Left lung (tissue), 14 donors: ENCODE results near the gene MZT2B. TPM values are rescaled to one million over a fixed set of nuclear protein-coding genes. Genes with fewer than 3 reads are reported as not detected.
"Not testable (repeated sequence)": the region's sequence is repeated elsewhere in the genome, so short reads cannot be mapped to it uniquely, and the experiment has no call there.

Source experiments
- ATAC-seq: fragments of 200-7000 bp; cut with Tn5 transposase; one replicate; pipeline ENCODE4 v1.9.1; 2020; ENCODE audit warnings: moderate library complexity
- DNase-seq, 4 donors: peaks; one replicate each; pipeline ENCODE4 v3.0.0-alpha.2; 2013 to 2020
- H3K27ac ChIP-seq, 2 donors: fragments of 200-600 bp; sonication (generic) in 1 of 2; one replicate each; pipeline versions ENCODE4 v1.5.0 to v1.8.0; 2020 to 2021
- H3K27me3 ChIP-seq, 2 donors: fragments of 200-600 bp; sonication (generic) in 1 of 2; one replicate each; pipeline versions ENCODE4 v1.5.0 to v1.8.0; 2020 to 2021
- H3K36me3 ChIP-seq, 2 donors: fragments of 200-600 bp; sonication (generic) in 1 of 2; one replicate each; pipeline versions ENCODE4 v1.5.0 to v1.8.0; 2020 to 2021
- H3K4me1 ChIP-seq, 2 donors: fragments of 200-600 bp; one replicate each; pipeline ENCODE4 v1.8.0; 2021
- H3K4me3 ChIP-seq, 2 donors: fragments of 200-600 bp; sonication (generic) in 1 of 2; one replicate each; pipeline versions ENCODE4 v1.5.0 to v1.8.0; 2020 to 2021; ENCODE audit warnings: mild to moderate bottlenecking in 1 of 2
- H3K9me3 ChIP-seq, 2 donors: fragments of 200-600 bp; sonication (generic) in 1 of 2; one replicate each; pipeline versions ENCODE4 v1.5.0 to v1.8.0; 2020 to 2021
- intact Hi-C, 2 donors: fragments of 100-400 bp; cut with DNase I; formaldehyde crosslinking; loops; one replicate each; pipeline versions ENCODE4 v1.11.2 to v1.14.2; 2022
- long read RNA-seq, 12 donors: library from polyadenylated mRNA in 2 of 12; unstranded in 2 of 12; transcript quantifications; one replicate each; pipeline ENCODE4 v2.0.0 and lab custom pipeline, GENCODE V29; 2019 to 2026
- polyA plus RNA-seq, 6 donors: library from polyadenylated mRNA; unstranded; fragments of 120-200 nt; gene quantifications; one replicate each; pipeline ENCODE4 v1.2.1, GENCODE V29; 2013; ENCODE audit not compliant: insufficient read length in 6 of 6
- total RNA-seq, 2 donors: library from RNA; stranded (reverse); fragmentation: NEBNext Ultra II Directional; extraction: Animal tissue kit (Norgen Biotek cat#: 25700); gene quantifications; one replicate each; pipeline ENCODE4 v1.2.1, GENCODE V29; 2021
- TF ChIP-seq, protein P1 (sequence below), 2 donors: fragments of 200-600 bp; sonication (generic) in 1 of 2; IDR thresholded peaks; one replicate each; pipeline versions ENCODE4 v1.5.0 to v1.8.0; 2021; ENCODE audit warnings: antibody characterized with exemption in 2 of 2
- donor health status: DM: no; HTN: yes; CAD: no.
- donor health status: DM: no; HTN: no; CAD: no.

Gene MZT2B, protein sequence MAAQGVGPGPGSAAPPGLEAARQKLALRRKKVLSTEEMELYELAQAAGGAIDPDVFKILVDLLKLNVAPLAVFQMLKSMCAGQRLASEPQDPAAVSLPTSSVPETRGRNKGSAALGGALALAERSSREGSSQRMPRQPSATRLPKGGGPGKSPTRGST
- total RNA-seq (100 to 1,000 TPM; 151 to 178 TPM), polyA plus RNA-seq (100 to 1,000 TPM in 3 of 6 donors, 10 to 100 TPM in 3; 67.7 to 168 (median 94.0) TPM)
- long read RNA-seq, donor 1, transcript MZT2B-204 (2 exons, 401 nt), result minor isoform, 12 of 344 reads
- long read RNA-seq, donor 1, transcript MZT2B-203 (3 exons, 455 nt), result minor isoform, 6 of 344 reads
- long read RNA-seq, donor 1, transcript MZT2B-206 (2 exons, 480 nt), result minor isoform, 31 of 344 reads
- long read RNA-seq, donor 1, transcript MZT2B-201 (3 exons, 933 nt), result major isoform, 286 of 344 reads
- long read RNA-seq, donor 1, partial matches to known transcripts, result 0 of 344 reads
- long read RNA-seq, donor 1, other reads (novel, unspliced or antisense), result 6 of 344 reads
- long read RNA-seq, donor 2, transcript MZT2B-206 (2 exons, 480 nt), result minor isoform, 22 of 239 reads
- long read RNA-seq, donor 2, transcript MZT2B-201 (3 exons, 933 nt), result major isoform, 197 of 239 reads
- long read RNA-seq, donor 2, transcript MZT2B-203 (3 exons, 455 nt), result minor isoform, 5 of 239 reads
- long read RNA-seq, donor 2, transcript MZT2B-204 (2 exons, 401 nt), result minor isoform, 8 of 239 reads
- long read RNA-seq, donor 2, partial matches to known transcripts, result 0 of 239 reads
- long read RNA-seq, donor 2, other reads (novel, unspliced or antisense), result 0 of 239 reads
- long read RNA-seq, donor 3, transcript MZT2B-201 (3 exons, 933 nt), result major isoform, 194 of 224 reads
- long read RNA-seq, donor 3, transcript MZT2B-206 (2 exons, 480 nt), result minor isoform, 15 of 224 reads
- long read RNA-seq, donor 3, transcript MZT2B-204 (2 exons, 401 nt), result minor isoform, 10 of 224 reads
- long read RNA-seq, donor 3, partial matches to known transcripts, result 0 of 224 reads
- long read RNA-seq, donor 3, other reads (novel, unspliced or antisense), result 0 of 224 reads
- long read RNA-seq, donor 4, transcript MZT2B-201 (3 exons, 933 nt), result major isoform, 31 of 43 reads
- long read RNA-seq, donor 4, partial matches to known transcripts, result 0 of 43 reads
- long read RNA-seq, donor 4, other reads (novel, unspliced or antisense), result 2 of 43 reads
- long read RNA-seq, donor 5, transcript MZT2B-203 (3 exons, 455 nt), result minor isoform, 9 of 227 reads
- long read RNA-seq, donor 5, transcript MZT2B-206 (2 exons, 480 nt), result minor isoform, 24 of 227 reads
- long read RNA-seq, donor 5, transcript MZT2B-204 (2 exons, 401 nt), result minor isoform, 9 of 227 reads
- long read RNA-seq, donor 5, transcript MZT2B-201 (3 exons, 933 nt), result major isoform, 178 of 227 reads
- long read RNA-seq, donor 5, partial matches to known transcripts, result 0 of 227 reads
- long read RNA-seq, donor 5, other reads (novel, unspliced or antisense), result 0 of 227 reads
- long read RNA-seq, donor 6, transcript MZT2B-204 (2 exons, 401 nt), result minor isoform, 7 of 325 reads
- long read RNA-seq, donor 6, transcript MZT2B-206 (2 exons, 480 nt), result minor isoform, 32 of 325 reads
- long read RNA-seq, donor 6, transcript MZT2B-201 (3 exons, 933 nt), result major isoform, 272 of 325 reads
- long read RNA-seq, donor 6, transcript MZT2B-203 (3 exons, 455 nt), result minor isoform, 8 of 325 reads
- long read RNA-seq, donor 6, partial matches to known transcripts, result 0 of 325 reads
- long read RNA-seq, donor 6, other reads (novel, unspliced or antisense), result 0 of 325 reads
- long read RNA-seq, donor 7, transcript MZT2B-206 (2 exons, 480 nt), result minor isoform, 9 of 131 reads
- long read RNA-seq, donor 7, transcript MZT2B-201 (3 exons, 933 nt), result major isoform, 117 of 131 reads
- long read RNA-seq, donor 7, partial matches to known transcripts, result 0 of 131 reads
- long read RNA-seq, donor 7, other reads (novel, unspliced or antisense), result 0 of 131 reads
- long read RNA-seq, donor 8, transcript MZT2B-206 (2 exons, 480 nt), result minor isoform, 6 of 134 reads
- long read RNA-seq, donor 8, transcript MZT2B-201 (3 exons, 933 nt), result major isoform, 116 of 134 reads
- long read RNA-seq, donor 8, partial matches to known transcripts, result 6 of 134 reads
- long read RNA-seq, donor 8, other reads (novel, unspliced or antisense), result 0 of 134 reads
- long read RNA-seq, donor 9, partial matches to known transcripts, result 0 of 1 reads
- long read RNA-seq, donor 9, other reads (novel, unspliced or antisense), result 0 of 1 reads
- long read RNA-seq, donor 10, transcript MZT2B-201 (3 exons, 933 nt), result major isoform, 125 of 143 reads
- long read RNA-seq, donor 10, transcript MZT2B-206 (2 exons, 480 nt), result minor isoform, 6 of 143 reads
- long read RNA-seq, donor 10, transcript MZT2B-204 (2 exons, 401 nt), result minor isoform, 7 of 143 reads
- long read RNA-seq, donor 10, partial matches to known transcripts, result 0 of 143 reads
- long read RNA-seq, donor 10, other reads (novel, unspliced or antisense), result 1 of 143 reads
- long read RNA-seq, donor 11, transcript MZT2B-206 (2 exons, 480 nt), result minor isoform, 26 of 317 reads
- long read RNA-seq, donor 11, transcript MZT2B-201 (3 exons, 933 nt), result major isoform, 227 of 317 reads
- long read RNA-seq, donor 11, transcript MZT2B-204 (2 exons, 401 nt), result minor isoform, 26 of 317 reads
- long read RNA-seq, donor 11, transcript MZT2B-203 (3 exons, 455 nt), result minor isoform, 14 of 317 reads
- long read RNA-seq, donor 11, partial matches to known transcripts, result 11 of 317 reads
- long read RNA-seq, donor 11, other reads (novel, unspliced or antisense), result 0 of 317 reads
- long read RNA-seq, donor 12, transcript MZT2B-206 (2 exons, 480 nt), result minor isoform, 12 of 124 reads
- long read RNA-seq, donor 12, transcript MZT2B-201 (3 exons, 933 nt), result major isoform, 105 of 124 reads
- long read RNA-seq, donor 12, partial matches to known transcripts, result 0 of 124 reads
- long read RNA-seq, donor 12, other reads (novel, unspliced or antisense), result 0 of 124 reads

DNA sequence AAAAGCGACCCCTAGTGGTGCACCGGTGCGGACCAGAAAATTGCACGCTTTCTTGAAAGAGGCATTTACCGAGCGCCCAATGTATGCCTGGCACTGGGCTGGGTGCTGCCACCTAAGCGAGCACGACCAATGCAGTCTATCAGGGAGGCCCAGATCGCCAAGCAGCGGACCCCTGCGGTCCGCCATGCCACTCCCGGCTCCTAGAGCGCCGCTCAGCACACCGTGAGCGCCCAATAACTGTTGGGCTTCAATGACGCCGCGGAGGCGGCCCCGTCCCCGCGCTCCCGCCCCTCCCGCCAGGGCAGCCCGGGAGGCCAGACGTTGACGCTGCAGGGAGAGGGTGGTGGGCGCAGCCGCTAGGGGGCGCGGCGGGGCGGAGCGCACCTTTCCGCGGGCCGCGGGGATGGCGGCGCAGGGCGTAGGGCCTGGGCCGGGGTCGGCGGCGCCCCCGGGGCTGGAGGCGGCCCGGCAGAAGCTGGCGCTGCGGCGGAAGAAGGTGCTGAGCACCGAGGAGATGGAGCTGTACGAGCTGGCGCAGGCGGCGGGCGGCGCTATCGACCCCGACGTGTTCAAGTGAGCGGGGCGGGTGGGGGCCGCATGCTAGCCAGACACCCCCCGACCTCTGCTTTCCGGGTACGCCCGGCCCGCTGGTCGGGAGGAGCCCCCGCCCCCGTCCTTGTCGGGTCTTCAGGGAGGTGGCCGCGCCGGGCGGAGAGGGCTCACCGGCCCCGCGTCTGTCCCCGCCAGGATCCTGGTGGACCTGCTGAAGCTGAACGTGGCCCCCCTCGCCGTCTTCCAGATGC lies at the start of gene MZT2B:
Gene MZT2B, plus strand, starts transcription at position 383 of the 803 bp plus-strand sequence. Its CDS starts 21 bp downstream, at position 404.
- ATAC-seq, result peak; percentile 96
- peaks cover 11 to 27% of the 10 kb centered on the region in 2 donors for H3K4me1 ChIP-seq
- H3K9me3 ChIP-seq, H3K36me3 ChIP-seq, H3K27me3 ChIP-seq, intact Hi-C loops: not testable (repeated sequence)
- TF ChIP-seq, protein P1, sequence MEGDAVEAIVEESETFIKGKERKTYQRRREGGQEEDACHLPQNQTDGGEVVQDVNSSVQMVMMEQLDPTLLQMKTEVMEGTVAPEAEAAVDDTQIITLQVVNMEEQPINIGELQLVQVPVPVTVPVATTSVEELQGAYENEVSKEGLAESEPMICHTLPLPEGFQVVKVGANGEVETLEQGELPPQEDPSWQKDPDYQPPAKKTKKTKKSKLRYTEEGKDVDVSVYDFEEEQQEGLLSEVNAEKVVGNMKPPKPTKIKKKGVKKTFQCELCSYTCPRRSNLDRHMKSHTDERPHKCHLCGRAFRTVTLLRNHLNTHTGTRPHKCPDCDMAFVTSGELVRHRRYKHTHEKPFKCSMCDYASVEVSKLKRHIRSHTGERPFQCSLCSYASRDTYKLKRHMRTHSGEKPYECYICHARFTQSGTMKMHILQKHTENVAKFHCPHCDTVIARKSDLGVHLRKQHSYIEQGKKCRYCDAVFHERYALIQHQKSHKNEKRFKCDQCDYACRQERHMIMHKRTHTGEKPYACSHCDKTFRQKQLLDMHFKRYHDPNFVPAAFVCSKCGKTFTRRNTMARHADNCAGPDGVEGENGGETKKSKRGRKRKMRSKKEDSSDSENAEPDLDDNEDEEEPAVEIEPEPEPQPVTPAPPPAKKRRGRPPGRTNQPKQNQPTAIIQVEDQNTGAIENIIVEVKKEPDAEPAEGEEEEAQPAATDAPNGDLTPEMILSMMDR (IDR thresholded peaks at IDR 0.05), result peak; percentile 78 to 81
- DNase-seq, result peak; percentile 84 to 98 (median 90)
- H3K27ac ChIP-seq, result peak within 1 kb of the TSS; percentile 91 to 93
- H3K4me3 ChIP-seq, result peak within 1 kb of the TSS; percentile 98 to 99

DNA sequence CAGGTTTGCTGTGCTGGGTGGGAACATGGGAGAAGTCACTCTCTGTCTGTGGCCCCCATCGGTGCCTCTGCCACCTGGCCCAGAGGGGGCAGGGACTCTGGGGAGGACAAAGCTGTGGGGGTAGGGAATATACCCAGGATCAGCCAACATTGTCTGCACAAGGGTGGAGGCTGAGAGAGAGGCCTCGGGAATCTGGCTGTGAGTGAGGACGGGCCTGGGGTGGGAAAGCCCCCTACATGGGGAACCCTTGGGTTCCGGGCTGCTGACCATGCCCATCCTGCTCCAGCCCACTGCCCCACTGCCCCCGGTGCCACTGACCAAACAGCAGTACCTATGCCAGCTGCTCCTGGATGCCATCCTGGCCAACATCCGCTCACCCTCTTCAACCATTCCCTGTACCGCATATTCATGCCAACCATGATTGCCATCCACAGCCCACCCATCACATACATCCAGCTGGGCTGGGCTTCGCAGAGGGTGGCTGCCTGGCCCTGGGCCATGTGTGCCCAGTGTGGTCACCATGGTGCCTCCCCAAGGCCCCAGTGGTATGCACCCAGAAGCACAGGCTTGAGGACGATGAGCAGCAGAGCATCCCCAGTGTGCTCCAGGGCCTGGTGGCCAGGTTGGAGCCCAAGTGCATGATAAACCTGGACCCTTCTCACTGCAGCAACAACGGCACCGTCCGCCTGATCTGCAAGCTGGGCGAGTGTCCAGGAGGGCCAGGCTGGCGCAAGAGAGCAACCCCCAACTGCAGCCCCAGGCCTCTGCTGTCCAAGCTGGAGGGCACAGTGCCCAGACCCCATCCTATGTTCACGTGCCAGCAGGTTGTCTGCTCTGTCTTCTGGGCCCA lies 46.1 kb upstream of the MZT2B start:
- Histone ChIP-seq H3K4me3 (no peak overlapping the region), H3K27me3 (peaks cover 0 to 5% of the 10 kb centered on the region in 2 donors), H3K36me3 (no peaks in the 10 kb centered on the region), H3K9me3 (no peaks in the 10 kb centered on the region), H3K27ac (no peak overlapping the region), H3K4me1 (no peaks in the 10 kb centered on the region)
- intact Hi-C loops, result no loop called here
- DNase-seq, result peak in 1 of 4 donors; percentile 68
- TF ChIP-seq, protein P1 (IDR thresholded peaks at IDR 0.05), result no peak
- no peak for ATAC-seq

DNA sequence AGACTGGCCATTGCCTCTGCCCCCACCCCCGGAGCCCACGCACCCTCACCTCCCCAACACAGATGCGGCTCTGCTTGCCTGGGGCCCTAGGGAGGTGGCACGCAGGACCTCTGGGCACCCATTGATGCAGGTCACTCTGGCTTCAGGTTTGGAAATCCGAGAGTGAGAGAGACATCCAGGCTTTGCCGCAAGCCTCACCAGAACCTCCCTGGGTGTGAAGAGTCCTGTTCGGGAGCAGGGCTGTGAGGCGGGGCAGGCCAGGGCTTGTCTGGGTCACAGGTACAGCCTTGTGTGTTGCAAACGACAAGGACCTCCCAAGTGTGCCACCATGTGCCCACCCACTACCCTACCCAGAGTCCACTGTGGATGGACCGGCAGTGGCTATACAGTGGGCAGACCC lies 45.5 kb upstream of the MZT2B start:
- DNase-seq, H3K27me3 ChIP-seq, ATAC-seq: not testable (repeated sequence)

DNA sequence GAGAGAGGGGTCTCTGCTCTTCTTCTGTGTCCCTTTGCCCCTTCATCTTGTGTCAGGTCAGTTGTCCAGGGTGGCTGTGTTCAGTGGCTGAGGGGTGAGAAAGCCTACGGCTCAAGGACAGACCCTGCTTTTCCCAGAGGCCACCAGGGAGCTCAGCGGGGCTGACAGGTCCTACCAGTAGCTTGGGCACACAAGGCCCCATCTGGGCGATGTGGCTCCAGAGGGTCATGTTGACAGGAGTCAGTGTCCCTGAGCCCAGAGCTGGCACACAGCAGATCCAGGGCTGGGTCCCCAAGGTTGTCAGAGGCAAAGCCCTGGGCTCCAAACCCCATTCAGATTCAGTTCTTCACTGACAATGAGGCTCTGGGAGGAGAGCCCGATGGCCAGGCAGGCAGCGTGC lies 44.9 kb upstream of the MZT2B start:
- H3K36me3 ChIP-seq, ATAC-seq, H3K4me1 ChIP-seq, H3K27me3 ChIP-seq, H3K9me3 ChIP-seq, intact Hi-C loops, DNase-seq, H3K27ac ChIP-seq, H3K4me3 ChIP-seq: not testable (repeated sequence)

More for the DNA sequence above, 45.5 kb upstream of the MZT2B start:
- H3K4me1 ChIP-seq, H3K27ac ChIP-seq, intact Hi-C loops, H3K4me3 ChIP-seq, H3K36me3 ChIP-seq, H3K9me3 ChIP-seq: not testable (repeated sequence)

DNA sequence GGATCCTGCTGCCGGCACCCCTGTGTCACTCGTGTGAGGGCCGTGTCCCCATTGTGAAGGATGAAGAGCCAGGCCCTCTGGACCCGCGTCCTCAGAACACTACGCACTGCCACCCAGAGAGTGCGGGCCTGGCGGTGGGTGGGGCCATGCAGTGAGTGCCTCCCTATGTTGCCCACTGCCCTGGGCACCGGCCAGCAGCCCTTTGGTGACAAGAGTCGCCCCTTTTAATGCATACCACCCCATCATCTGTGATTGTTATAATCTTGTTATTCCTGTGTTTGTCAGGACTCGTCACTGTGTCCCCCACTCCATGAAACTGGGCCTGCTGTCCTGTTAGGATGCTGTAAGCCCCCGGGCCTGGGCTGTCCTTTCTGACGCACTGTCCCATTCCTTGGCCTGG lies 43.7 kb upstream of the MZT2B start:
- H3K4me1 ChIP-seq, DNase-seq, H3K9me3 ChIP-seq, H3K4me3 ChIP-seq, H3K27ac ChIP-seq, H3K36me3 ChIP-seq, intact Hi-C loops, ATAC-seq: not testable (repeated sequence)
- peaks cover 0 to 16% of the 10 kb centered on the region in 2 donors for H3K27me3 ChIP-seq

DNA sequence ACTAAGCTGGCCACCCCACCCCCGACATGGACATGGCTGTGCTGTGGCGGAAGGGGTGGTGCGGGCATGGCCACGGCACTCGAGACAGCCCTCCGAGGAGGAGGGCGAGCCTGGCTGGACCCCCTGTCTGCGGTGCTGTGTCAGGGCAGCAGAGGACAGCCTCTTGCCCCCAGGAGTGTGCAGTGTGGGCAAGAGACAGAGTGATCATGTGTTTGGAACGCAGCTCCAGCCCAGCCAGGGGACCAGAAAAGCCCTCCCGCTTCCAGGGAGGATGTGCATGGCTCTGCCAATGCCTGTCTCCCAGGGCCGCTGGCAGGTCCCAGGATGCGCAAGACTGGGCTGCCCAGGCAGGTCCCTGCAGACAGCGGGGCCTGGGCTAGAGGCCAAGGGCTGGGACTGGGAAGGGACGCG lies 43.2 kb upstream of the MZT2B start:
- DNase-seq, H3K9me3 ChIP-seq, H3K27ac ChIP-seq, ATAC-seq, H3K36me3 ChIP-seq, H3K4me3 ChIP-seq, H3K4me1 ChIP-seq, intact Hi-C loops: not testable (repeated sequence)
- H3K27me3 ChIP-seq, result peaks cover 0 to 17% of the 10 kb centered on the region in 2 donors
